IMR-90 (cell line): Measurements from ENCODE around the gene GPR160. TPM values are rescaled to one million over a fixed set of nuclear protein-coding genes. Genes with fewer than 3 reads are reported as not detected.

Source experiments
- ATAC-seq: fragments of 200-7000 bp; cut with Tn5 transposase; 2 replicates; pipeline ENCODE4 v1.9.1; 2020; ENCODE audit warnings: low read depth, mild to moderate bottlenecking, moderate library complexity
- BruUV-seq: library from RNA; stranded (reverse); fragments of 400-500 nt; replicated peaks from 2 replicates; lab custom pipeline; 2021; lab: Mats Ljungman, UMichigan
- CTCF ChIA-PET: fragments of 300-600 bp; formaldehyde crosslinking; extraction: SDS; loops from one replicate; lab custom pipeline; 2021; ENCODE audit warnings: antibody characterized with exemption; lab: Yijun Ruan, JAX
- POLR2A ChIA-PET: fragments of 300-600 bp; sonication (Branson Sonifier 250); formaldehyde crosslinking; loops from one replicate; lab custom pipeline; 2022; ENCODE audit warnings: antibody characterized with exemption; ENCODE audit not compliant: unreplicated experiment; lab: Charles Lee
- DNase-seq: peaks from one replicate; pipeline ENCODE4 v3.0.0; 2013
- H2AFZ ChIP-seq: replicated peaks from 2 replicates; pipeline ENCODE3; 2013; ENCODE audit warnings: low read length, mild to moderate bottlenecking; ENCODE audit not compliant: poor library complexity
- H2AK5ac ChIP-seq: 2 replicates; pipeline ENCODE4 v1.6.1; 2013; ENCODE audit warnings: low read depth, low read length, inconsistent platforms
- H2AK9ac ChIP-seq: replicated peaks from 2 replicates; pipeline ENCODE3; 2013; ENCODE audit warnings: mild to moderate bottlenecking, low read depth, low read length, moderate library complexity; ENCODE audit not compliant: poor library complexity
- H2BK120ac ChIP-seq: 2 replicates; pipeline ENCODE4 v1.6.1; 2013; ENCODE audit warnings: low read depth, low read length, inconsistent platforms
- H2BK15ac ChIP-seq: 3 replicates; pipeline ENCODE4 v1.6.1; 2013; ENCODE audit warnings: low read depth, low read length, inconsistent platforms
- H2BK20ac ChIP-seq: 2 replicates; pipeline ENCODE4 v1.6.1; 2013; ENCODE audit warnings: low read depth, mild to moderate bottlenecking, inconsistent platforms, low read length, moderate library complexity
- H2BK5ac ChIP-seq: 2 replicates; pipeline ENCODE4 v1.6.1; 2013; ENCODE audit warnings: mild to moderate bottlenecking, low read depth, low read length, inconsistent platforms; ENCODE audit not compliant: poor library complexity, severe bottlenecking
- H3K14ac ChIP-seq: replicated peaks from 2 replicates; pipeline ENCODE4 v1.6.1; 2013; ENCODE audit warnings: low read depth, low read length, inconsistent platforms
- H3K18ac ChIP-seq: 2 replicates; pipeline ENCODE4 v1.6.1; 2013; ENCODE audit warnings: low read depth, low read length, control low read depth
- H3K23ac ChIP-seq: 2 replicates; pipeline ENCODE4 v1.6.1; 2013; ENCODE audit warnings: low read depth, low read length, inconsistent platforms
- H3K27ac ChIP-seq: 2 replicates; pipeline ENCODE4 v1.5.1; 2013; ENCODE audit warnings: mild to moderate bottlenecking, control low read depth, low read length; ENCODE audit not compliant: insufficient read depth
- H3K27me3 ChIP-seq: 2 replicates; pipeline ENCODE4 v1.6.1; 2013; ENCODE audit warnings: low read length; ENCODE audit not compliant: control insufficient read depth, insufficient read depth
- H3K36me3 ChIP-seq: 2 replicates; pipeline ENCODE4 v1.6.1; 2013; ENCODE audit warnings: low read length, mixed read lengths; ENCODE audit not compliant: control insufficient read depth, insufficient read depth
- H3K4ac ChIP-seq: 2 replicates; pipeline ENCODE4 v1.6.1; 2013; ENCODE audit warnings: low read depth, low read length, inconsistent platforms
- H3K4me1 ChIP-seq: 2 replicates; pipeline ENCODE4 v1.6.1; 2013; ENCODE audit warnings: low read length, mixed read lengths; ENCODE audit not compliant: control insufficient read depth, insufficient read depth
- H3K4me2 ChIP-seq: 2 replicates; pipeline ENCODE4 v1.6.1; 2013; ENCODE audit warnings: low read depth, mild to moderate bottlenecking, control low read depth, low read length, moderate library complexity
- H3K4me3 ChIP-seq: 2 replicates; pipeline ENCODE4 v1.5.1; 2013; ENCODE audit warnings: low read depth, mild to moderate bottlenecking, control low read depth, low read length, moderate library complexity; ENCODE audit not compliant: insufficient read depth
- H3K56ac ChIP-seq: 2 replicates; pipeline ENCODE4 v1.6.1; 2013; ENCODE audit warnings: low read length, inconsistent platforms; ENCODE audit not compliant: insufficient read depth; ENCODE audit errors: extremely low read depth
- H3K79me1 ChIP-seq, 2 experiments: 2 replicates each; pipeline ENCODE4 v1.6.1; 2013; ENCODE audit warnings: low read length in 2 of 2, inconsistent platforms in 1 of 2, low read depth in 1 of 2
- H3K9ac ChIP-seq: 2 replicates; pipeline ENCODE4 v1.6.1; 2013; ENCODE audit warnings: low read depth, low read length, control low read depth
- H3K9me1 ChIP-seq: 2 replicates; pipeline ENCODE4 v1.6.1; 2013; ENCODE audit warnings: low read length, inconsistent platforms; ENCODE audit not compliant: insufficient read depth
- H3K9me3 ChIP-seq: 2 replicates; pipeline ENCODE4 v1.6.1; 2013; ENCODE audit warnings: low read length; ENCODE audit not compliant: control insufficient read depth, insufficient read depth
- H4K20me1 ChIP-seq: 2 replicates; pipeline ENCODE4 v1.6.1; 2013; ENCODE audit warnings: low read length, inconsistent platforms; ENCODE audit not compliant: insufficient read depth
- H4K5ac ChIP-seq: 2 replicates; pipeline ENCODE4 v1.6.1; 2013; ENCODE audit warnings: mild to moderate bottlenecking, low read depth, low read length, control low read depth
- H4K8ac ChIP-seq, 2 experiments: 2 replicates each; pipeline ENCODE4 v1.6.1; 2013; ENCODE audit warnings: low read depth in 2 of 2, low read length in 2 of 2, control low read depth in 1 of 2, inconsistent platforms in 1 of 2
- H4K91ac ChIP-seq: 2 replicates; pipeline ENCODE4 v1.6.1; 2013; ENCODE audit warnings: low read depth, low read length, inconsistent platforms; ENCODE audit not compliant: insufficient read depth
- BHLHE40 ChIP-seq: fragments of 150-350 bp; IDR thresholded peaks from 2 replicates; pipeline ENCODE4 v1.6.1; 2016; ENCODE audit warnings: mild to moderate bottlenecking, low read depth, low read length
- CEBPB ChIP-seq: IDR thresholded peaks from 2 replicates; pipeline ENCODE4 v1.6.1; 2012; ENCODE audit warnings: low read depth, low read length, improper control_type of control experiment
- CHD1 ChIP-seq: IDR thresholded peaks from 2 replicates; pipeline ENCODE4 v1.6.1; 2012; ENCODE audit warnings: low read depth, low read length, improper control_type of control experiment
- FOS ChIP-seq: fragments of 150-350 bp; IDR thresholded peaks from 2 replicates; pipeline ENCODE4 v1.6.1; 2016; ENCODE audit warnings: low read depth, low read length
- MAFK ChIP-seq: IDR thresholded peaks from 2 replicates; pipeline ENCODE4 v1.6.1; 2012; ENCODE audit warnings: low read depth, low read length, improper control_type of control experiment
- MAZ ChIP-seq: IDR thresholded peaks from 2 replicates; pipeline ENCODE4 v1.6.1; 2012; ENCODE audit warnings: low read depth, mild to moderate bottlenecking, low read length, improper control_type of control experiment, moderate library complexity, borderline replicate concordance
- MXI1 ChIP-seq: IDR thresholded peaks from 2 replicates; pipeline ENCODE4 v1.6.1; 2012; ENCODE audit warnings: low read depth, mild to moderate bottlenecking, low read length, moderate library complexity, borderline replicate concordance
- NFE2L2 ChIP-seq: fragments of 150-350 bp; IDR thresholded peaks from 2 replicates; pipeline ENCODE4 v1.6.1; 2016; ENCODE audit warnings: low read depth, mild to moderate bottlenecking, low read length
- POLR2A ChIP-seq: IDR thresholded peaks from 2 replicates; pipeline ENCODE4 v1.6.1; 2012; ENCODE audit warnings: mild to moderate bottlenecking, low read depth, low read length
- RAD21 ChIP-seq: IDR thresholded peaks from 2 replicates; pipeline ENCODE4 v1.6.1; 2012; ENCODE audit warnings: low read length, improper control_type of control experiment
- RCOR1 ChIP-seq: IDR thresholded peaks from 2 replicates; pipeline ENCODE4 v1.6.1; 2012; ENCODE audit warnings: mild to moderate bottlenecking, low read length, improper control_type of control experiment; ENCODE audit not compliant: insufficient replicate concordance
- RFX5 ChIP-seq: IDR thresholded peaks from 2 replicates; pipeline ENCODE4 v1.8.0; 2012; ENCODE audit warnings: low read depth, mild to moderate bottlenecking, low read length, moderate library complexity
- SMC3 ChIP-seq: fragments of 150-350 bp; IDR thresholded peaks from 2 replicates; pipeline ENCODE4 v1.6.1; 2016; ENCODE audit warnings: low read depth, mild to moderate bottlenecking, antibody characterized with exemption, low read length, moderate library complexity
- USF2 ChIP-seq: fragments of 150-350 bp; IDR thresholded peaks from 2 replicates; pipeline ENCODE4 v1.6.1; 2017; ENCODE audit warnings: mild to moderate bottlenecking, antibody characterized with exemption, low read length, low read depth
- WGBS, 2 experiments: methylation state at CpG; one replicate each; pipeline versions ENCODE4 v1.1.5 to v1.1.7; 2013; ENCODE audit warnings: missing lambda C conversion rate in 2 of 2; ENCODE audit not compliant: insufficient read length in 1 of 2; ENCODE audit errors: extremely low coverage in 2 of 2; 5-methylcytosine and 5-hydroxymethylcytosine counted together
- dilution Hi-C: fragments of 300-500 bp; cut with HindIII; formaldehyde crosslinking; loops from one replicate; pipeline ENCODE4 v1.14.3; 2018; ENCODE audit warnings: low sequenced_read_pairs; ENCODE audit not compliant: unreplicated experiment
- in situ Hi-C: fragments of 300-500 bp; cut with MboI; formaldehyde crosslinking; loops from 3 replicates; pipeline ENCODE4 v1.14.3; 2019; ENCODE audit warnings: low sequenced_read_pairs, inconsistent platforms, mixed read lengths
- intact Hi-C: fragments of 100-400 bp; cut with micrococcal nuclease; formaldehyde crosslinking; loops from 2 replicates; pipeline ENCODE4 v1.10.0; 2022
- polyA plus RNA-seq, 3 experiments: library from polyadenylated mRNA; depleted of rRNA; stranded (reverse); fragments of >200 nt; gene quantifications; 2 replicates each; pipeline ENCODE4 v1.2.3, GENCODE V29; 2012; ENCODE audit warnings: low replicate concordance in 1 of 3
- total RNA-seq: library from RNA; depleted of rRNA; stranded (reverse); fragments of >200 nt; gene quantifications from 2 replicates; pipeline ENCODE4 v1.2.3, GENCODE V29; 2012
- TF ChIP-seq, protein P1 (sequence below): conservative IDR thresholded peaks from 2 replicates; pipeline ENCODE4 v1.5.1; 2012; ENCODE audit warnings: mild to moderate bottlenecking, low read depth, low read length, improper control_type of control experiment
- TF ChIP-seq, protein P2 (sequence below): fragments of 150-350 bp; IDR thresholded peaks from 2 replicates; pipeline ENCODE4 v1.6.1; 2016; ENCODE audit warnings: low read depth, mild to moderate bottlenecking, low read length, moderate library complexity, borderline replicate concordance

The GPR160 gene
- total and polyA plus RNA-seq, 2 of the 4 experiments (the other 2 are of a cell fraction), result 0.09 to 0.18 TPM

- H3K4me3 ChIP-seq, result no peak overlapping the region
- H3K18ac ChIP-seq, result no peak overlapping the region
- no peak overlapping the region for H3K56ac ChIP-seq
- WGBS, 2 experiments, result no CpG with 5 or more reads among the region's 3 CpGs
- H2BK120ac ChIP-seq, result no peak overlapping the region
- H3K27ac ChIP-seq, result no peak overlapping the region
- no peaks in the 10 kb centered on the region for H3K9me3 ChIP-seq
- POLR2A ChIA-PET, result no interaction called here
- H3K4me1 ChIP-seq, result no peaks in the 10 kb centered on the region
- no peak overlapping the region for H2AK5ac ChIP-seq
- no peaks in the 10 kb centered on the region for H3K9me1 ChIP-seq
- no peak for TF ChIP-seq CHD1
- no peak for TF ChIP-seq RCOR1
- TF ChIP-seq RFX5, result no peak
- TF ChIP-seq, protein P1, sequence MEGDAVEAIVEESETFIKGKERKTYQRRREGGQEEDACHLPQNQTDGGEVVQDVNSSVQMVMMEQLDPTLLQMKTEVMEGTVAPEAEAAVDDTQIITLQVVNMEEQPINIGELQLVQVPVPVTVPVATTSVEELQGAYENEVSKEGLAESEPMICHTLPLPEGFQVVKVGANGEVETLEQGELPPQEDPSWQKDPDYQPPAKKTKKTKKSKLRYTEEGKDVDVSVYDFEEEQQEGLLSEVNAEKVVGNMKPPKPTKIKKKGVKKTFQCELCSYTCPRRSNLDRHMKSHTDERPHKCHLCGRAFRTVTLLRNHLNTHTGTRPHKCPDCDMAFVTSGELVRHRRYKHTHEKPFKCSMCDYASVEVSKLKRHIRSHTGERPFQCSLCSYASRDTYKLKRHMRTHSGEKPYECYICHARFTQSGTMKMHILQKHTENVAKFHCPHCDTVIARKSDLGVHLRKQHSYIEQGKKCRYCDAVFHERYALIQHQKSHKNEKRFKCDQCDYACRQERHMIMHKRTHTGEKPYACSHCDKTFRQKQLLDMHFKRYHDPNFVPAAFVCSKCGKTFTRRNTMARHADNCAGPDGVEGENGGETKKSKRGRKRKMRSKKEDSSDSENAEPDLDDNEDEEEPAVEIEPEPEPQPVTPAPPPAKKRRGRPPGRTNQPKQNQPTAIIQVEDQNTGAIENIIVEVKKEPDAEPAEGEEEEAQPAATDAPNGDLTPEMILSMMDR, result no peak
- TF ChIP-seq MAFK, result no peak
- no peak for TF ChIP-seq RAD21
- TF ChIP-seq POLR2A, result no peak
- no peak for TF ChIP-seq CEBPB
- TF ChIP-seq SMC3, result no peak
- TF ChIP-seq FOS, result no peak
- no peak for TF ChIP-seq MAZ
- no peak for TF ChIP-seq BHLHE40
- TF ChIP-seq NFE2L2, result no peak
- no peak for TF ChIP-seq USF2
- no peak for TF ChIP-seq MXI1
- TF ChIP-seq, protein P2, sequence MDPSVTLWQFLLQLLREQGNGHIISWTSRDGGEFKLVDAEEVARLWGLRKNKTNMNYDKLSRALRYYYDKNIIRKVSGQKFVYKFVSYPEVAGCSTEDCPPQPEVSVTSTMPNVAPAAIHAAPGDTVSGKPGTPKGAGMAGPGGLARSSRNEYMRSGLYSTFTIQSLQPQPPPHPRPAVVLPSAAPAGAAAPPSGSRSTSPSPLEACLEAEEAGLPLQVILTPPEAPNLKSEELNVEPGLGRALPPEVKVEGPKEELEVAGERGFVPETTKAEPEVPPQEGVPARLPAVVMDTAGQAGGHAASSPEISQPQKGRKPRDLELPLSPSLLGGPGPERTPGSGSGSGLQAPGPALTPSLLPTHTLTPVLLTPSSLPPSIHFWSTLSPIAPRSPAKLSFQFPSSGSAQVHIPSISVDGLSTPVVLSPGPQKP, result no peak
- DNase-seq (no peak), ATAC-seq (no peak)
- no TSS peak for BruUV-seq
- H2BK15ac ChIP-seq, result no peak overlapping the region
- H3K4me2 ChIP-seq, result no peak overlapping the region
- no peak overlapping the region for H3K4ac ChIP-seq
- no peaks in the 10 kb centered on the region for H4K20me1 ChIP-seq
- no peak overlapping the region for H4K8ac ChIP-seq
- no peak overlapping the region for H2AK9ac ChIP-seq
- no peak overlapping the region for H2BK20ac ChIP-seq
- H3K36me3 ChIP-seq, result no peaks in the 10 kb centered on the region
- H4K91ac ChIP-seq, result no peak overlapping the region
- dilution Hi-C loops, result no loop called here
- in situ Hi-C loops, result no loop called here
- no peak overlapping the region for H3K23ac ChIP-seq
- no peak overlapping the region for H2AFZ ChIP-seq
- H3K79me1 ChIP-seq, result no peaks in the 10 kb centered on the region
- intact Hi-C loops, result no loop called here
- no peak overlapping the region for H2BK5ac ChIP-seq
- H3K9ac ChIP-seq, result no peak overlapping the region
- no peak overlapping the region for H4K5ac ChIP-seq
- H3K14ac ChIP-seq, result no peak overlapping the region
- H3K27me3 ChIP-seq, result peaks cover 3% of the 10 kb centered on the region
- CTCF ChIA-PET, result interaction anchor here (0.7 kb wide), 1 partner anchor 102 kb away, joined by 4 read pairs; no protein-coding TSS in a partner anchor
These were observed 9.3 kb downstream of the GPR160 start for GRCh38 chr3:170047133-170047404.
